Esophagus muscularis mucosa (tissue), 3 donors: ENCODE results near the gene MAPK11.

Experiments used
- EP300 ChIP-seq: sonication (generic); formaldehyde crosslinking; IDR thresholded peaks from one replicate; pipeline ENCODE4 v1.6.1; 2017; ENCODE audit warnings: antibody characterized with exemption
- TF ChIP-seq, protein P1 (sequence below), 3 experiments: fragments of 200-600 bp in 2 of 3; fragments of 450-650 bp in 1 of 3; sonication (generic) in 2 of 3; IDR thresholded peaks; one replicate each; pipeline ENCODE4 v1.5.1; 2017 to 2019; ENCODE audit warnings: antibody characterized with exemption in 3 of 3, mild to moderate bottlenecking in 2 of 3, moderate library complexity in 1 of 3

DNA sequence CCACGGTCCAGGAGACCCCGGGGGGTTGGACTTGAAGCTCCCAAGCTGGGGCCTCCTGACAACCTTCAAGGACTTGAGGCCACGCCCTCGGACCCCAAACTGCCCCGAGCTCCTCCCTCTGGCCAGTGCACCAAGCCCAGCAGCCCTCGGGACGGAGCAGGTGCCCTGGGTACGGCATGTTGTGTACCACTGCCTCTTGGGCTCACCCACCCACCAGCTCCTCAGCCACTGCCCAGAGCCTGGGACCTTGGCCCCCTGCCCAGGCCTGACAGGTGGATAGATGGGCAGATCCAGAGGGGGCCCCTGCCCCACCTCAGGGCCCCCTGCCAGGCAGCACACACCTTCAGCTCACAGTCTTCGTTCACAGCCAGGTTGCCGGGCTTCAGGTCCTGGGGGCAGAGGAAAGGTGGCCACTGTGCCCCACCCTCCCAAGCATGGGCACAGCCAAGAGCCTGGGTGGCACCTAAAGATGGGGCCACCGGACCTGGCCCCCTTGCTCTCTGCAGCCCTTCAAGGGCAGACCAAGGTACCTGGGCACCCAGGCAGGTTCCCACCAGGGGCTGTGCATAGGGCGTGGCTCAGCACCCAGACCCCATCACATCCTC lies 13.8 kb downstream of the MAPK11 start:
- TF ChIP-seq, protein P1, sequence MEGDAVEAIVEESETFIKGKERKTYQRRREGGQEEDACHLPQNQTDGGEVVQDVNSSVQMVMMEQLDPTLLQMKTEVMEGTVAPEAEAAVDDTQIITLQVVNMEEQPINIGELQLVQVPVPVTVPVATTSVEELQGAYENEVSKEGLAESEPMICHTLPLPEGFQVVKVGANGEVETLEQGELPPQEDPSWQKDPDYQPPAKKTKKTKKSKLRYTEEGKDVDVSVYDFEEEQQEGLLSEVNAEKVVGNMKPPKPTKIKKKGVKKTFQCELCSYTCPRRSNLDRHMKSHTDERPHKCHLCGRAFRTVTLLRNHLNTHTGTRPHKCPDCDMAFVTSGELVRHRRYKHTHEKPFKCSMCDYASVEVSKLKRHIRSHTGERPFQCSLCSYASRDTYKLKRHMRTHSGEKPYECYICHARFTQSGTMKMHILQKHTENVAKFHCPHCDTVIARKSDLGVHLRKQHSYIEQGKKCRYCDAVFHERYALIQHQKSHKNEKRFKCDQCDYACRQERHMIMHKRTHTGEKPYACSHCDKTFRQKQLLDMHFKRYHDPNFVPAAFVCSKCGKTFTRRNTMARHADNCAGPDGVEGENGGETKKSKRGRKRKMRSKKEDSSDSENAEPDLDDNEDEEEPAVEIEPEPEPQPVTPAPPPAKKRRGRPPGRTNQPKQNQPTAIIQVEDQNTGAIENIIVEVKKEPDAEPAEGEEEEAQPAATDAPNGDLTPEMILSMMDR (IDR thresholded peaks at IDR 0.05) = no peak
- TF ChIP-seq EP300 = no peak
